GM21447 (cell line): ENCODE measurements around the gene PIK3C2B.

Experiments
- ATAC-seq: cut with Tn5 transposase; IDR thresholded peaks from one replicate; pipeline ENCODE4 v1.9.1; 2021; ENCODE audit not compliant: unreplicated experiment

Gene PIK3C2B

DNA sequence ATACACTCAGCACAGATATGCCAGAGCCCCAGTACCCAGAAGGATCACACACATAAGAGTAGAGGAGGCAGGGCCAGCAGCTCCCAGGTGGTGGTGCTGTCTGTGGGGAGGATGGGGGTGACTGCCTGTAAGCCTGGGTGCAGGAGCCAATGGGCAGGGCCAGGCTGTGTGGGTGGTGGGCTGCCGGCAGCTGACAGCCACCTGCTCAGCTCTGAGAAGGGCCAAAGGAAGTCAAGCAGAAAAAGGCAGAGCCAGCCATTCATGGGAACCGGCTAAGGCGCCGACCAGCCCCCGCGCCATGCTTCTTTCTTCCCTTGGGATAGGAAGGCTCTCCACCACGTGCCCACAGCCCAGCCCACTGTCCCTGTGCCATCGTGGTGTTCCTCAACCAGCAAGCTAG, 14.1 kb downstream of the PIK3C2B start:
- peak; percentile 57 for ATAC-seq

DNA sequence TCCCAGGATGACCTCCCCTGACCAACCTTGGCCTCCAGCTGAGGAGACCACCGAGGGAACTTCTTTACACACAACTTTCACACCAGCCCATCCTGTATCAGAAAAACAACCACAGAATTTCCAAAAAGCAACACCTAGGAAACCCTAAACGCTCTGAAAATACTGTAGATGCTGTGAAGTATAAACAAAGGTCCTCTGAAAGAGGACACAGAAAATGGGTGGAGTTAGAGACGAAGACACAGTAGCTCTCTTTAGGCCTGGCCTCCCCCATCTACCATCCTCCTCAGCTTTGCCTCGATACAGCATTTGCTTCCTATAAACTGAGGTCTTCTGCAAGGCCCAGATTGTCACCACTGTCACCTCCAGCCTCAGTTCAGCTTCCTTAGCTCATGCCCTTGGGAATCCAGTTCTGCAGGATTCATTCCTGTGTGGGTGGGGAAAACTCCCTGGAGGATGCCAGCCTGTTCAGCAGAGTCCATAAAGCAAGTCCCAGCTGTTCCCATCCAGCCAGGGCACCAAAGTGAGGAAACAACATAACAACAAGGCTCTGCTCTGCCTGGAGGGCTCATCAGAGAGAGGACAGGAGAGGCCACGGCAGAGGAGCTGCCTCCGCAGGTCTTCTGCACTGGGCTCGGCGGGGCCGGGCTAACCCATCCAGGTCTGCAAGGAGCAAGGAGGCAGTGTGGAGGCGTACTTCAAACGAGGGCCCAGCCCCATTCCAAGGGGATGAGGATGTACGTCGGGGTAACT, 15.0 kb downstream of the PIK3C2B start:
- ATAC-seq = no peak

DNA sequence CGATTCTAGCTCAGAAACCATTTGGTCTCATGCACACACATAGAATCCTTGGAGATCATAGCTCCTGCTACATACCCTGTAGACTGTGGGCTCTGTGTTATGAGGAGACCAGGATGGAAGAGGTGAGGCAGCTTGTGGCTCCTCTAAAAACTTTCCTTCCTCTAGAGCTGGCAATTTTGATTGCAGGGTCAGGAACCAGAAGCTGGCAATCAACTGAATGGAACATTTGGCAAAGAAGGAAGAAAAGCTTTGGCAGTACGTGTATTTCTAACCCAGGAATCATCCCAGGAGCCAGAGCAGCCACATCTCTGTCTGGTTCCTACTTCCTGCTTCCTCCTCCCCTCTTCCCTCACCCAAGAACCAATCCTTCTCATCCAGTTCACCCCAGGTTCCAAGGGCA, 15.7 kb downstream of the PIK3C2B start:
- no peak for ATAC-seq

DNA sequence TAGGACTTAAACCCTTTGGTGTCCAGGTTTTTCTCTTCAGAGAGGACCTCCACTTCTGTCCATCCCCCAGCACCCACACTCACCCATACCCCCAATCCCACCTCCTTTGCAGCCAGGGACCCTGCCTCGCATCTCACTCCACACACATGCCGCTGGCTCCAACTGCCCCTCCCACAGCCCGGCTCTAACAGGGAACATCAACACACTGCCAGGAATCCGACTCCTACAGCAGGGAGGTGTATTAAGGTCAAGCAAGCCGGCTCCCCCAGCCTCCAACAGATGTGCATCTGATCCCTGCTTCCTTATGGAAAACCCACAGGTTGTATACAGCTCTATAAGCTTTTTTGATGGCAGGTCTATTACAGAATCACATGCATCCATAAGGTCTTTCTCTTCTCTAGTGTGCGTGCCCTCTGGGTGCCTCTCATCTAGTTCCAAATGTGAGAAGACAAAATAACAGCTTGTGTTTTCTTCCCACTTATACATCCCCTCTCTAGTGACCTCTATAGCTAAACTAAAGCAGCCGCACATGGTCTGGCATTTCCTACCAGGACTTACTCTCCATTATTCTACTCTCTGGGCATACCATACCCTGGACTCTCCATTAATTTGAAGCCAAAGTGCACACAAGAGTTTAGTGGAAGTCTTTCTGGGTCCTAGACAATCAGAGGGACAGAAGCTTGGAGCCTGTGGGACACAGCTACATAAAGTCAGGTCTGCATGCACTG, 16.3 kb downstream of the PIK3C2B start:
- no peak for ATAC-seq

DNA sequence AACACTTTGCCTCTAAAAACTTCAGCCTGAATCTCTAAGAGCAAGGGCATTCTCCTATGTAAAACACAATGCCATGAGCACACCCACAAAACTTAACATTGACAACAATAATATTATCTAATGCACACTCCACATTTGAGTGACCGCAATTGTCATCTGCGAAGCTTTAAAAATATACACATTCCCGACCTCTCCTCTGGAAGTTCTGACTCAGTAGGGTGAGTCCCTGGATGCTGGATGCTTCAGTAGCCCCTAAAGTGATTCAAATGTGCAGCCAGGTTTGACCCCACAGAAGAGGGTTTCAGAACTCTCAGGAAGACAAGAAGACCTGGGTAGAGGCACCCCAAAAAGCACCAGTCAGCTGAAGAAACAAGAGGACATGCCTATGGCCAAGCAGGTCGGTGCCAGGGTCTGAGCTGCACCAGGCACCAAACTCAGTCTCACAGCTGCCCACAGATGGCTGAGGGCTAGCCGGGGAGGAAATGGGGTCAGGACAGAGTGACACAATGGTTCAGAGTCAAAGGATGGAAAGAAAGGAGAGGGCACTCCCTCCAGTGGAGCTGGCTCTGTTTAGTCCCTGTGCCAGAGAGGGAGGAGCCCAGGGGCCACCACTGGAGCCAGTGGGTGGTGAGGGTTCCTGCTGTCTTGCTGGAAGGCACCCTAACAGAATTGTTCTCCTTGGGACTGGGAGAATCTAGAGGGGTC, 17.4 kb downstream of the PIK3C2B start:
- no peak for ATAC-seq

DNA sequence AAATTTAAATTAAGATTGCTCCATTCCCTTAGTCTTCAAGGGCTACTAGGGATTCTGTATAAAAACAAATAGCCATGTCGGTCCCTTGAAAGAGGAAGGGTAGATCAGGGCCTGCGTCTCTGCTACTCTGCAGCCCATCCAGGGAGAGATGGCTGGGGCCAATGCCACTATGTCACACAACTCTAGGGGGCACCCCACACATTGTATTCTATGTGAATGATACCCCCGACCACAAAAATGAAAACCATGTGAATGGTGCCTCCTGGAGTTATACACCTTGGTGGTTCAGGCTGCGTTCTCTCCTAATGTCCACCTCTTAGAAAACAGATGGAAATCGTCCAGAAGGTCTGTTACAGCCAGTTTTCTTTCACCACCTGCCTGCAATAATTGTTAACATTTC, 18.0 kb downstream of the PIK3C2B start:
- no peak for ATAC-seq

DNA sequence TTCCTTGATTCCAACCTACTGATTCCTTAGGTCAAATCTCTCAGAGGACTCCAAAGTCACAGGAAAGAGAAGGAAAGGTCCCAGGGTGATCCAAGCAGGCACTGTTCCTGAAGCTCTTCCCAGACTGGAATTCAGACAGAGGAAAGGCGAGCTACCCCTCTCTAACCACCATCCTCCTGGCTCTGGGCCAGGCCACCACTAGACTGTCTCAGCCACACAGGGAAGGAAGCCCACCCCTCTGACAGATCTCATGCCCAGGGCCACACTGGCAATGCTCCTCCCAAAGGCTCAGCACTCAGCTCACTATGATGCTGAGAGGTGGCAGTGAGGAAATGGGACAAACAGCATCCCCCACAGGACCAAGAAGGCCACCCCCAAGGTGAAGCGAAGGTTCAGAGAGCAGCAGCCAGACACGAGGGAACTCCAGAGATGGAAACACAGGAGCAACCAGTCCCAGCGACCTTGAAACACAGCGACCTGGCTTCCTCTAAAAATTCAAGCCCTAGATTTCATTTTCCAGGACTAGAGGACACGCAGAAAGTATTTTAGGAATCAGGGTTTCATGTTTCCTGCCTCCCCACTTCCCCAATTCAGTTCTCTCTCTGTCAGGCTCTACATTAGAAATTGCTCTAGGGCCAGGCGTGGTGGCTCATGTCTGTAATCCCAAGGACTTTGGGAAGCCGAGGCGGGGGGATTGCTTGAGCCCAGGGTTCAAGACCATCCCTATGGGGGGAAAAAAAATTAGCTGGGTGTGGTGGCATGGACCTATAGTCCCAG, 18.8 kb downstream of the PIK3C2B start:
- ATAC-seq = no peak

DNA sequence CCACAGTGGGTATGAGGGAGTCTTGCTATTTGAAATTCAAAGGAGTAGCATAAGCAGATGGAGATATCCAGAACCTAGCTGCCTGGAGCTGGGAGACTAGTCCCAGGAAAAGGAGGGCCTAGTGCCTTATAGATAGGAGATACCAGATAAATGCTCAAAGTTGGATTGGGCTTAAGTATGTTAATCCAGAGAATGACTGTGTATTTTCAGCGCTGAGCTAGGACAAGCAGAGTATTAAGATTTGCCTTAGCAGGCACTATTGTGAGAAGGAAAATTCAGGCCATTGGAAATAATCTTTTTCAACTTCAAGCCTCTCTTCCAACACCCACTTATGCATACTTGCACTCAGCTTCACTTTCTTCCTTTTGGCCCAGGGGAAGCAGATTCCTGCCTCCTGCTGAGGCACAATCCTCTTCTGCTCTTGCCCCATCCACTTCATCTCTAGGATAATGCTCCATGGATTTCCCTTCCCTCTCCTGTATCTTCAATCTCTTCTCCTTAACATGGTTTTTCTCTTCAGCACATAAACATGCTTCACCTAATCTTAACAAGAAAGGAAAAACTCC, 21.1 kb downstream of the PIK3C2B start:
- ATAC-seq = no peak

DNA sequence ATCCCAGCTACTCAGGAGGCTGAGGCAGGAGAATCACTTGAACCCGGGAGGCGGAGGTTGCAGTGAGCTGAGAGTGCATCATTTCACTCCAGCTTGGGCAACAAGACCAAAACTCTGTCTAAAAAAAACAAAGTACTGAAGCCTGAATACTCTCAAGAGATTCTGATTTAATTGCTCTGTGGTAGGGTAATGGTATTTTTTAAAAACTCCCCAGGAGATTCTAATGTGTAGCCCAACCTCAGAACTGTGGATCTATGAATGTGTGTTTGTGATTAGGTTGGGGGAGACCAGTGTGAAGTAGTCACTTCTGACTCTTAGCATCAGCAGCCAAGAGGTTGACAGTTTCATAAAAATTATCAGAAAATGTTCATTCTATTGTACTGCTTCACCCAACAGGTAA, 21.9 kb downstream of the PIK3C2B start:
- no peak for ATAC-seq

DNA sequence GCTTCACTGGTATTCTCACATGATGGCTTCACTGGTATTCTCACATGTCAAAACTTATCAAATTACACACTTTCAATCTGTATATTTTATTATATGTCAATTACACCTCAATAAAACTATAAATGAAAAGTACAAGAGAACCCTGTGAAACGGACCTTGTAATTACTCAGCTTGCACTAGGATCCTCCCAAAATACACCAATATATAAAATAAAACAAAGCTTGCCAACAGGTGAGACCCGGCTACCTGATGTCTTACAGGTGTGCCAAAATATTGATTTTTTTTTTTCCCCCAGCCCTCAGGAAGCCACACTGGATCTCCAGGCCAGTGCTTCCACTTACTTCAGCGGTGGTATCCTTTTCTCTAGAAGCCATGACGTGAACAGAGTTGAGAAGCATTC, 22.9 kb downstream of the PIK3C2B start:
- ATAC-seq = no peak

DNA sequence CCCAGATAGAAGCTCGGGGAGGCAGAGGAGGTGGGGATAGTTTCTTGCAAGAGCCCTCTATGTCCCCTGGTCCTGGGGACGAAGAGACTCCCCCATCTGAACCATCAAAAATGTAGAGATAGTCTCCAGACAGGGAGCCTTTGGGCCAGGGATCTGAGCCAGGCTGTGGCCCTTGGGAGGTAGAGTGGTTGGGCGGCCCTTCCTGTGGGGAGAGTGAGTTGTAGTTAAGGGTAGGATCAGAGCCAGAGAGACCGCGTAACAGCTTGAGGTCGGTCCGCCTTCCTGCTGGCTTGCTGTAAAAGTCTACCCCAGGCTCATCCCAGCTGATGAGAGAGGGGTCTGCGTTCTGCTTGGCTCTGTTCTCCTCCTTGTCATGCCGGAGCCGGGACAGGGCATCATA, 25.3 kb downstream of the PIK3C2B start:
- no peak for ATAC-seq

DNA sequence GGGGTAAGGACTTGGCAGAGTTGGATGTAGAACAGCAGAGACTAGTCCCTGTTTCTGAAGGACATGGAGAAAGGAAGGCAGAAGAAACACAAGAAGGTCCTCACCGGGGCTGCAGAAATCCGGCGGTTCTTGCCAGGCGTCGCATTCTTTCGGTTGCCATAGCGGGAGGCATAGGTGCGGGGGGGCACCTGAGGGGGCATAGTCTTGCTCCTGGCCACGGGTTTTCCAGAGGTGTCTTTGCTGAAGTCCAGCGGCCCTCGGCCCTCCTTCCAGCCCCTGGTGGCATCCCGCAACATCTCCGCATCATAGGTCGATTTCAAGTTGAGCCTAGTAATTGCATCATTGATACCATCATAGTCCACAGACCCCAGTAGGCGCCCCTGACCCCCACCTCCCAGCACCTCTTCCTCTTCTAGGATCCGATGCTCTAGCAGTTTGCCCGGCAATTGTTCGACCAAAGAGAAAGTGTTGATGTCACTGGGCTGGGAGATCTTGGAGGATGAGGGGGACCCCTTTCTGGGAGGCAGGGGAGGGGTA, 25.8 kb downstream of the PIK3C2B start:
- ATAC-seq = no peak

DNA sequence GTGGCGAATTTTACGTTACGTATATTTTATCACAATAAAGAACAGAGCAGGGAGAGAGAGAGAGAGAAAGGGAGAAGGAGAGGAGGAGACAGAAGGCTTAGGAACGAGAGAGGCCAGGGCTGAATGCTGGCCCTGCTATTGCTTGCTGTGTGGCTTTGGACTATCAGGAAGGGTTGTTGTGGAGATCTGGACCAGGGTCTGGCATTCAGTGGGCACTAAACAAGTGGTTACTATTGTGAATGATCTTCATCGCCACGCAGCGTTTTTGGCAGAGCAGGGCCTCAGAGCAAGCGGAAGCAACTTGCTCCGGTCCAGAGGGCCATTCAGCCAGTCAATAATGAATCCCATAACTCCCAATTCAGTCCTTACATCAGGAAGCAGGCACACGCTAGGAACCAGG, 26.4 kb downstream of the PIK3C2B start:
- ATAC-seq = no peak

DNA sequence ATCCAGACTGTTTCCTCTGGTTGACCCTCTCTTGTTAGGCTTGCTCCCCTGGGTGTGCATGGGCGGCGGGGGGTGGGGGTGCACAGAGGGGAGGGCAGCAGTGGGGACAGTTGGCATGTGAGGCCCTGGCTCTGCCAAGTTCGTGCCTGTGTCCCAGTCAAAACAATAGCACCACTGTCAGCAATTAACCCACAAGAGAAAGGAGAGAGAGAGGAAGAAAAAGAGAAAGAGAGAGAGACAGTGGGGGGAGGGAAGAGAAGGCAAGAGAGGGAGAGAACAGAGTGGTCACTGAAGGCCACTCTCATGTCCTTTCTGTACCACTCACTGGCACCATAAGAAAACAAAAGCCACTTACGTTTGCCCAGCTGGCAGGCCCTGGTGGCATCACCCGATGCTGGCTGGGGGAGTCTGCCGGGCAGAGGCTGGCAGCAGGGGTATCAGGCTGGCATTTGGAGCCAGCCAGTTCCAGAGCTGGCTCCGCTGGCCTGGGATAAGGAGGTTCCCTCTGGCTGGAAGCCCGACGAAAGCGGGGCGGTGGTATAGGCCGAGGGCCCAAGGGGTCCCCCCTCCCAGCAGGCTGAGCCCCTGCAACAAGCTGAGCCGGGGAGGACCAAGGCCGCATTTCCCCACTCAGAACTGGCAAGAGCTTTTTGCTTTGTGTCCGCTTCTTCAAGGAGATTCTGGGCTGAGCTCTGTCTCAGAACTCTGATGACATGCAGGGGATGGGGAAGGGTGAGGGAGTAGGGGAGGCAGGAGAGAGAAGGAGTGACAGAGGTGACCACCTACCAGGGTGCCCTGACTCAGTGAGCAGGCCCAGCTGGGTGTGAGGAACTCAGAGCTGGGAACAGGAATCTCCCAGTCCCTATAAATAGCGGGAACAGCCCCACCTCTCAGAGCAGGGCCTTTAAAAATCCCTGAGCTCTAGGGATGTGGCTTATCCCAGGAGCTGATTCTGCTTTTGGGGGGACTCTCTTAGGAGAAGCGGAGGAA, 27.9 kb downstream of the PIK3C2B start:
- ATAC-seq = no peak

DNA sequence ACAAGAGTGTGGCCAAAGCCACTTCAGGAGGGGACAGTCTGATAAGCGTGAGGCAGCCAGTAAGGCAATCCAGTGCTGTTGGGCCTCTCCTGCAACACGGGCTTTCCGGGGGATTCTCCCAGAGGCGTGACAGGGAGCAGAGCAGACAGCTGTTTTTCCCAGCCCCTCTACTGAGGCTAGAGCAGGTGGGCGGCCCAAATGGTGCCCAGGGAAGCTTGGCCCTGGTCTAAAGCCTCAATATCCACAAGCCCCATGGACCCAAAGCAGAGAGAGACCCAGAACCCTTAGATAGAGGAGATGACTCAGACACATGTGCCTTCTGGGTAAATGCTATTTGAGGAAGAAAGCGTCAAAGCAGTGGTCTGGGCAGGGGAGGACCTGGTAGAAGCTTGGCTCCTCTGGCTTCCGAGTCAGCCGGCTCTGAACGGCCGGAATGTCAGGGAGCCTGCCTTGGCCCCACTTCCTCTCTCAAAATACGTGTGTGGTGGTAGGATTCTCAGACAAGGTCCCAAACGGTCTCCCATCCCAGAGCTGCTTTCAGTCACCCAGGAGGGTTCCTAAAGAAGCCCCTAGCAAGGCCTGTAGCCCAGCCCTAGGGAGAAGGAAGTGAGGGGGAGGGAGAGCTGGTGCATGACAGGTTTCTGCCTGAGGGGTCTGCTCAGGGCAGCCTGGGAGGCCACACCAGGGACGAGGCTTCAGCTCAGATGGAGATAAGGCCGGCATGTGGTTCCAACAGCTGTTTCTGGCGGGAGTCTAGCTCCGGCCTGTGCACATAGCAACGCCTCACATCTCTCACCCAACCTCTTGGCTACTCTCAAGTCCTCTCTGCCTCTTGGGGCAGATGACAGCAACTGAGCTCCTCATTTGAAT, 28.8 kb downstream of the PIK3C2B start:
- ATAC-seq = peak; percentile 79

DNA sequence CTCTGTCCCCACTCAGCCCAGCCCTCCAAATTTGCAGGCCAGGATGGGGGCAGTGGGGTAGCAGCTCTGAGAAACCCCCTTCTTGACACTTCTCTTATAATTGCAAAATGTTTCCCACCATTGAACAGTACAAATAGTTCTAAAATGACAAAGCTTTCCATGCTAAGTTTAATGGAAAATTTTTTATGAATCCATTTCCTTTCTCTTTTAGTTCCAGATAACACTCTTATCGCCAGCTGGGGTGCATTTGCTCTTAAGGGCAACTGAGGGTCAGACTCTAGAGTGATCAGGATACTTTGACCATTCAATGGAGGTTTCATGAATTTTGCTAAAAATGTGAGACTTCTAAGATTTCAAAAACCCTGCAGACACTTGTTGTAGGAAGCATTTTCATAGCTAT, 29.9 kb downstream of the PIK3C2B start:
- ATAC-seq = no peak

DNA sequence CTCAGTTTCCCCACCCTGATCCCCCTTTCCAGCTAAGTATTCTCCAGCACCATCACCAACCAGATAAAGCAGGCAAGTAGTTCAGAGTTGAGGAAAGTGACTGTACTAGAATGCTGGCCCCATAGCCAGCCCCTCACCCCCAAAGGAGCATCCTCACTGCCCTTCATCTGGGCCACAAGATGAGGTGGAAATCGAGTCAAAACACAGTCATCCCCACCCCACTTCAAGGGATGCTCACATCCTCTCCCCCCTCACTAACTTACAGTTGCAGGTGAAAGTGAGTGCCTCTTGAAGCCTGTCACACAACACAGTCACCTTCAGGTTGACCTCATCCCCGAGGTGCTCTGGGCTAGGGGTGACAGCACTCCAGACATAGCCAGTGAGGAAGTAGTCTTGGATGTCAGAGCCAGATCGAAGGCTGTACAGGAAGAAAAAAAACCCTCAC, 30.4 kb downstream of the PIK3C2B start:
- ATAC-seq = no peak
